Progenitor cell of endocrine pancreas (in vitro differentiated cells): Measurements from ENCODE around the gene NHSL2. TPM values are rescaled to one million over a fixed set of nuclear protein-coding genes. Genes with fewer than 3 reads are reported as not detected.

Experiments used
- DNase-seq: peaks from one replicate; pipeline ENCODE4 v3.0.0; 2021; ENCODE audit warnings: low spot score; ENCODE audit not compliant: unreplicated experiment
- H3K27ac Mint-ChIP-seq: 2 replicates; pipeline ENCODE4 v1.8.0; 2021; ENCODE audit warnings: mild to moderate bottlenecking, moderate library complexity, mixed read lengths
- H3K27me3 Mint-ChIP-seq: 2 replicates; pipeline ENCODE4 v1.8.0; 2021; ENCODE audit warnings: mixed read lengths
- H3K36me3 Mint-ChIP-seq: 2 replicates; pipeline ENCODE4 v1.8.0; 2022; ENCODE audit warnings: mixed read lengths; ENCODE audit not compliant: insufficient read depth
- H3K4me1 Mint-ChIP-seq: 2 replicates; pipeline ENCODE4 v1.8.0; 2021; ENCODE audit warnings: low read depth, mixed read lengths
- H3K4me3 Mint-ChIP-seq: 2 replicates; pipeline ENCODE4 v1.8.0; 2021; ENCODE audit warnings: low read depth, mild to moderate bottlenecking, moderate library complexity, mixed read lengths
- H3K9me3 Mint-ChIP-seq: 2 replicates; pipeline ENCODE4 v1.8.0; 2021; ENCODE audit warnings: low read depth, mixed read lengths
- CTCF ChIP-seq: fragments of 200-600 bp; sonication (generic); IDR thresholded peaks from one replicate; pipeline ENCODE4 v1.5.0; 2021; ENCODE audit warnings: antibody characterized with exemption, mild to moderate bottlenecking; ENCODE audit not compliant: unreplicated experiment
- total RNA-seq: library from RNA; stranded (reverse); gene quantifications from 2 replicates; pipeline ENCODE4 v1.2.1, GENCODE V29; 2021

The NHSL2 gene
- total RNA-seq, 1 donor from 2014 or later, result 3.4 TPM

GRCh38 chrX:72048510-72049455 lies 138.1 kb downstream of the NHSL2 start:
- H3K4me3 Mint-ChIP-seq, result no peak overlapping the region
- no peaks in the 10 kb centered on the region for H3K36me3 Mint-ChIP-seq
- no peak for TF ChIP-seq CTCF
- DNase-seq, result no peak
- peaks cover 17% of the 10 kb centered on the region for H3K9me3 Mint-ChIP-seq
- H3K27me3 Mint-ChIP-seq, result peaks cover 3% of the 10 kb centered on the region
- H3K4me1 Mint-ChIP-seq, result peaks cover 18% of the 10 kb centered on the region
- H3K27ac Mint-ChIP-seq, result no peak overlapping the region

GRCh38 chrX:72050011-72050410 lies 139.4 kb downstream of the NHSL2 start:
- Mint-ChIP-seq H3K4me1 (peaks cover 11% of the 10 kb centered on the region), H3K9me3 (peaks cover 25% of the 10 kb centered on the region), H3K27ac (no peak overlapping the region), H3K27me3 (peaks cover 3% of the 10 kb centered on the region), H3K36me3 (no peaks in the 10 kb centered on the region), H3K4me3 (no peak overlapping the region)
- no peak for DNase-seq
- TF ChIP-seq CTCF, result no peak

DNA sequence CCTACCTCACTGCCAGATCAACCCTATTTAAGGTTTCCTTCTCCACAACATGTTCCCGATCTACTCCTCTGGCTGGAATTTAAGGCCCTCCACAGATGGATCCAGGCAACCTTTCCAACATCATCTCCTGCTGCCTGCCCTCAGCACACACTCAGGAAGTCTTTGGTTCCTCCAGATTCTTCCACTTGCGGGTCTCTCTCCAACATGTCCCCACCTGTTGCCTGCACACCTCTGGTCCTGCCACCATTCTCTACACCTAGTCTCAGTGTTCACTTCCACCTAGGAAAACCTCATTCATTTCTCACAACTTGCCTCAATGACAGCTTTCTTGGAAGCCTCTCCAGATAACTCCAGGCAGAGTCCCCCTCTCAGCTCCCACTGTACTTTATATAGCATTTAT lies 140.9 kb downstream of the NHSL2 start:
- no peak overlapping the region for H3K27ac Mint-ChIP-seq
- H3K27me3 Mint-ChIP-seq, result peaks cover 3% of the 10 kb centered on the region
- no peak overlapping the region for H3K4me3 Mint-ChIP-seq
- peaks cover 25% of the 10 kb centered on the region for H3K9me3 Mint-ChIP-seq
- no peak for DNase-seq
- no peaks in the 10 kb centered on the region for H3K36me3 Mint-ChIP-seq
- TF ChIP-seq CTCF, result no peak
- peaks cover 1% of the 10 kb centered on the region for H3K4me1 Mint-ChIP-seq

GRCh38 chrX:72052415-72053090 lies 141.9 kb downstream of the NHSL2 start:
- Mint-ChIP-seq H3K27me3 (peaks cover 3% of the 10 kb centered on the region), H3K4me3 (no peak overlapping the region), H3K4me1 (no peaks in the 10 kb centered on the region), H3K36me3 (no peaks in the 10 kb centered on the region), H3K27ac (no peak overlapping the region), H3K9me3 (peaks cover 26% of the 10 kb centered on the region)
- DNase-seq, result no peak
- TF ChIP-seq CTCF, result no peak

DNA sequence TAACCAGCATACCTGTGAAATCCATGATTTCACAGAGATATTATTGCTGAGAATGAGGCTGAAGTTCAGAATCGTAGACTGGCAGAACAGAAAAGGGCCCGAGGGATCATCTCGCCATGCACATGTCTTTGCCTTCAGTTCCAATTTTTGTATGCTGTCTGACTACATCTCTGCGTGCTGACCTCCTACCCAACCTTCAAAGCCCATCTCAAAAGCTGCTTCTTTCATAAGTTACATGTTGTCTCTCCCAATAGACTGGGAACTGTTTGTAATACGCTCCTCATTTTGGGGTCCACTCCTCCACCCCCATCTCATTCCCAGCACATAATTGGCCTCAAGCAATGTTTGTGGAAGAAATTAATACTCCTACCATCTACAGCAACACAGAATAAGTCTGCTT lies 142.9 kb downstream of the NHSL2 start:
- no peak for TF ChIP-seq CTCF
- H3K9me3 Mint-ChIP-seq, result peaks cover 27% of the 10 kb centered on the region
- H3K4me1 Mint-ChIP-seq, result no peaks in the 10 kb centered on the region
- H3K36me3 Mint-ChIP-seq, result no peaks in the 10 kb centered on the region
- no peak for DNase-seq
- no peak overlapping the region for H3K4me3 Mint-ChIP-seq
- no peak overlapping the region for H3K27ac Mint-ChIP-seq
- peaks cover 3% of the 10 kb centered on the region for H3K27me3 Mint-ChIP-seq
